ENCODE measurements around the gene MACF1. TPM values are rescaled to one million over a fixed set of nuclear protein-coding genes. Genes with fewer than 3 reads are reported as not detected.
"Not testable (repeated sequence)": the region's sequence is repeated elsewhere in the genome, so short reads cannot be mapped to it uniquely, and the experiment has no call there.

MACF1 gene
- total RNA-seq, 4 donors from 2014 or later: 421 to 942 (median 545) TPM

GRCh38 chr1:39453603-39454002 is 249.1 kb downstream of the MACF1 start:
- H3K27ac ChIP-seq: no peak overlapping the region
- TF ChIP-seq EP300 (IDR thresholded peaks at IDR 0.05) (no peak), POLR2AphosphoS5 (IDR thresholded peaks at IDR 0.05) (no peak), POLR2A (IDR thresholded peaks at IDR 0.05) (no peak)
- TF ChIP-seq, protein P1, sequence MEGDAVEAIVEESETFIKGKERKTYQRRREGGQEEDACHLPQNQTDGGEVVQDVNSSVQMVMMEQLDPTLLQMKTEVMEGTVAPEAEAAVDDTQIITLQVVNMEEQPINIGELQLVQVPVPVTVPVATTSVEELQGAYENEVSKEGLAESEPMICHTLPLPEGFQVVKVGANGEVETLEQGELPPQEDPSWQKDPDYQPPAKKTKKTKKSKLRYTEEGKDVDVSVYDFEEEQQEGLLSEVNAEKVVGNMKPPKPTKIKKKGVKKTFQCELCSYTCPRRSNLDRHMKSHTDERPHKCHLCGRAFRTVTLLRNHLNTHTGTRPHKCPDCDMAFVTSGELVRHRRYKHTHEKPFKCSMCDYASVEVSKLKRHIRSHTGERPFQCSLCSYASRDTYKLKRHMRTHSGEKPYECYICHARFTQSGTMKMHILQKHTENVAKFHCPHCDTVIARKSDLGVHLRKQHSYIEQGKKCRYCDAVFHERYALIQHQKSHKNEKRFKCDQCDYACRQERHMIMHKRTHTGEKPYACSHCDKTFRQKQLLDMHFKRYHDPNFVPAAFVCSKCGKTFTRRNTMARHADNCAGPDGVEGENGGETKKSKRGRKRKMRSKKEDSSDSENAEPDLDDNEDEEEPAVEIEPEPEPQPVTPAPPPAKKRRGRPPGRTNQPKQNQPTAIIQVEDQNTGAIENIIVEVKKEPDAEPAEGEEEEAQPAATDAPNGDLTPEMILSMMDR (IDR thresholded peaks at IDR 0.05): no peak
- H3K27me3 ChIP-seq: no peaks in the 10 kb centered on the region
- DNase-seq (ENCODE audit: low spot score in 2 of 2): peak in 1 of 2 donors; percentile 74
- H3K4me3 ChIP-seq: no peak overlapping the region
- H3K4me1 ChIP-seq: no peaks in the 10 kb centered on the region
- peaks cover 100% of the 10 kb centered on the region for H3K36me3 ChIP-seq
- WGBS: 74% methylated on average over 8 of the region's 8 CpGs
- H3K9me3 ChIP-seq: no peaks in the 10 kb centered on the region

DNA sequence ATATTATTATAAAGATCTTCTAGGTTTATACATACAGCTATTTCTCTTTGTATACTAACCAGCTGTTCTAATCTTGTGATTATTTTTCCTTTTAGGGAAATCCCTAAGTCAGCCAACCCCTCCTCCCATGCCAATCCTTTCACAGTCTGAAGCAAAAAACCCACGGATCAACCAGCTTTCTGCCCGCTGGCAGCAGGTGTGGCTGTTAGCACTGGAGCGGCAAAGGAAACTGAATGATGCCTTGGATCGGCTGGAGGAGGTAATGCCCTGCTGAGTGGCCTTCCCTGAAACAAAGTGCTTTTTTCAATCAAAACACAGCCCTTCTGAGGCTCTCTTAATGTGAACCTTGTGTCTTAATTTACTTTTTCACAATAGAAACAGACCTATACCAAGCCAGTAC is 254.5 kb downstream of the MACF1 start:
- 89% methylated on average over 4 of the region's 4 CpGs for WGBS
- Histone ChIP-seq H3K27me3 (no peaks in the 10 kb centered on the region), H3K27ac (no peak overlapping the region), H3K9me3 (no peaks in the 10 kb centered on the region), H3K4me3 (no peak overlapping the region), H3K36me3 (peaks cover 100% of the 10 kb centered on the region), H3K4me1 (no peaks in the 10 kb centered on the region)
- TF ChIP-seq, protein P1 (IDR thresholded peaks at IDR 0.05): no peak
- TF ChIP-seq POLR2AphosphoS5 (IDR thresholded peaks at IDR 0.05): no peak
- TF ChIP-seq EP300 (IDR thresholded peaks at IDR 0.05): no peak
- TF ChIP-seq POLR2A (IDR thresholded peaks at IDR 0.05): no peak
- DNase-seq (ENCODE audit: low spot score in 2 of 2): no peak

GRCh38 chr1:39462074-39462473 is 257.6 kb downstream of the MACF1 start:
- Histone ChIP-seq H3K9me3 (no peaks in the 10 kb centered on the region), H3K27ac (no peak overlapping the region), H3K36me3 (peaks cover 100% of the 10 kb centered on the region), H3K4me1 (no peaks in the 10 kb centered on the region), H3K27me3 (no peaks in the 10 kb centered on the region), H3K4me3 (no peak overlapping the region)
- TF ChIP-seq POLR2AphosphoS5 (IDR thresholded peaks at IDR 0.05) (no peak), POLR2A (IDR thresholded peaks at IDR 0.05) (no peak)
- no peak for DNase-seq (ENCODE audit: low spot score in 2 of 2)
- 50% methylated on average over 1 of the region's 1 CpG for WGBS

DNA sequence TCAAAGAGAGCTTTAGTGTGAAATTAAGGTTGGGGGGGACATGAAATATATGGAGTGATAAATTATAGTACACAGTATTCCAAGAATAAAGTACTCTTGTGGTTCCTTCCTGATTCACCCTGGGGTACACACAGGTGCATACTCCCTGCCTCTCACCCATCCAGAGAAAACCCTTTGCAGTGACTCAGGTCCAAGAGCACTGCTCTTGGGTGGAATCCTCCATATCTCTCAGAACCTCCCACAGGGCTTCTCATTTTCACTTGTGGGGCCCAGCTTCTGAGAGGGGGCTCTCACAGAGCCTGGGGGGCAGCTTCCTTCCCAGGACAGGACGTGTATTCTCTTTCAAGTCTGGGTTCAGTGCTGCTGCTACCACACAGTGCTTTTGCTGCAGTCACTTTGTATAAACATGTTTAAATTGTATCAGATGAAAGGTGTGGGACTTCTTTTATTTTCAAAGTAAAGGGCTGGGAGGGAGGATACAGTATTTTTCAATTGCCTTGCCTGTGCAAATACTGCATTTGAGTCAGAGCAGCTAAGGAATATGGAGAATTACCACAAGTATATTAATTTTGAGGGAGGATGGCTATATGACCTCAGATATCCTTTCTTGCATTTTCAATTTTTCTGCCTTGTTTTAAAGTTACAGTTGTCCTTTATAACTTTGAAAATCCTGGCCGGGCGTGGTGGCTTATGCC is 262.1 kb downstream of the MACF1 start:
- Histone ChIP-seq H3K9me3 (no peaks in the 10 kb centered on the region), H3K27ac (no peak overlapping the region), H3K4me3 (no peak overlapping the region), H3K27me3 (no peaks in the 10 kb centered on the region), H3K4me1 (no peaks in the 10 kb centered on the region), H3K36me3 (peaks cover 94% of the 10 kb centered on the region)
- TF ChIP-seq POLR2A (IDR thresholded peaks at IDR 0.05) (no peak), EP300 (IDR thresholded peaks at IDR 0.05) (no peak), POLR2AphosphoS5 (IDR thresholded peaks at IDR 0.05) (no peak)
- TF ChIP-seq, protein P1 (IDR thresholded peaks at IDR 0.05): no peak
- WGBS: 78% methylated on average over 3 of the region's 3 CpGs
- no peak for DNase-seq (ENCODE audit: low spot score in 2 of 2)

DNA sequence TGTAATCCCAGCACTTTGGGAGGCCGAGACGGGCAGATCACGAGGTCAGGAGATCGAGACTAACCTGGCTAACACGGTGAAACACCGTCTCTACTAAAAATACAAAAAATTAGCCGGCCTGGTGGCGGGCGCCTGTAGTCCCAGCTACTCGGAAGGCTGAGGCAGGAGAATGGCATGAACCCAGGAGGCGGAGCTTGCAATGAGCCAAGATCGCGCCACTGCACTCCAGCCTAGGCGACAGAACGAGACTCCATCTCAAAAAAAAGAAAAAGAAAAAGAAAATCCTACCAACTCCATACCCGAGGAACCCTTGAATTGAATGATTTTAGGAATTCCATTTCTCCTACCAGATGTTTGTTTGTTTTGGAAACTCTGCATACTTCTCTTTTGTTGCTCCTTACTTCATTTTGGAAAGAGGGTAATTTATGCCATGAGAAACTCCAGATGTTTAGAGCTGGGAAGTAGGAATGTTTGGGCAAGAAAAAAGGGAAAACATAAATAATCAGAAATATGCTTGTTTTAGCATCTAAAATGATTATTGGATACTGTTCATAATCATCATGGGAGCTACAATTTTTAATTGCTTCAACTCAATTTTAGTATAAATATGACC is 262.7 kb downstream of the MACF1 start:
- not testable (repeated sequence) for H3K27ac ChIP-seq; H3K4me1 ChIP-seq; DNase-seq (ENCODE audit: low spot score in 2 of 2); H3K9me3 ChIP-seq; H3K4me3 ChIP-seq; H3K27me3 ChIP-seq
- WGBS: 69% methylated on average over 16 of the region's 16 CpGs
- H3K36me3 ChIP-seq: peaks cover 94% of the 10 kb centered on the region

GRCh38 chr1:39469150-39469549 is 264.7 kb downstream of the MACF1 start:
- H3K4me1 ChIP-seq: no peaks in the 10 kb centered on the region
- WGBS: 87% methylated on average over 3 of the region's 3 CpGs
- no peak for DNase-seq (ENCODE audit: low spot score in 2 of 2)
- H3K9me3 ChIP-seq: no peaks in the 10 kb centered on the region
- peaks cover 93% of the 10 kb centered on the region for H3K36me3 ChIP-seq
- H3K27ac ChIP-seq: no peak overlapping the region
- H3K4me3 ChIP-seq: no peak overlapping the region
- no peaks in the 10 kb centered on the region for H3K27me3 ChIP-seq
- TF ChIP-seq POLR2A (IDR thresholded peaks at IDR 0.05): no peak
- TF ChIP-seq EP300 (IDR thresholded peaks at IDR 0.05): no peak
- no peak for TF ChIP-seq POLR2AphosphoS5 (IDR thresholded peaks at IDR 0.05)
- TF ChIP-seq, protein P1 (IDR thresholded peaks at IDR 0.05): no peak
